ENCODE measurements around the gene SETDB2.

DNA sequence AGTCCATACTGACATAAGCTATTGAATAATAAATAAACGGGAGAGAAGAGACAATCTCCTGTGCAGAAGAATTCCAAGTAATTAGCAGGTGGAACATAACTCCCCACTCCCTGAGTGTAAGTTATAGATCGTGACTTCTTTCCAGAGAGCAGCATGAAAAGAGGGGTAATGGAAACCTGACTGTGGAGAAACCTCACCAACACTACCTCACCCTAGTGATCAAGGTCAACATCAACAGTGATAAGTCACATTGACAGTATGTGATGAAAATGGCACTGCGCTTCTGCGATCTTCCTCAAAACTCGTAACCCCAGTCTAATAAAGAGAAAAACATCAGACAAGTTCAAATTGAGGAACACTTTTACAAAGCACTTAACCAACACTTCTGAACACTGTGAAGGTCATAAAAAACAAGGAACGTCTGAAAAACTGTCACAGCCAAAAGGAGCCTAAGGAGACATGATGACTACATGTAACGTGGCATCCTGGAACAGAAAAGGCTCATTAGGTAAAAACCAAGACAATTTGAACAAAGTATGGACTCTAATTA lies 20.0 kb upstream of the SETDB2 start:
- no peak for TF ChIP-seq POLR2A (IDR thresholded peaks at IDR 0.05)
- no peak for TF ChIP-seq CTCF (IDR thresholded peaks at IDR 0.05)
